OCI-LY1 (cell line): ENCODE data around the gene MICAL1.
"Not testable (repeated sequence)": the region's sequence is repeated elsewhere in the genome, so short reads cannot be mapped to it uniquely, and the experiment has no call there.

Experiments used
- H2AFZ ChIP-seq: fragments of 200-600 bp; sonication (generic), shearing (Covaris generic); 2 replicates; pipeline ENCODE4 v1.6.0; 2014; ENCODE audit warnings: antibody characterized with exemption, mild to moderate bottlenecking, low read length
- H3F3A ChIP-seq: fragments of 200-600 bp; sonication (generic), shearing (Covaris generic); 2 replicates; pipeline ENCODE4 v1.6.0; 2014; ENCODE audit warnings: mild to moderate bottlenecking, antibody characterized with exemption, low read length, moderate library complexity; ENCODE audit not compliant: insufficient read depth
- H3K27ac ChIP-seq: fragments of 200-600 bp; sonication (generic); 2 replicates; pipeline ENCODE4 v1.5.1; 2014; ENCODE audit warnings: low read length, mixed run types, mild to moderate bottlenecking, low read depth; ENCODE audit not compliant: poor library complexity, severe bottlenecking
- H3K27me3 ChIP-seq: fragments of 200-600 bp; sonication (generic); 2 replicates; pipeline ENCODE4 v1.6.0; 2014; ENCODE audit warnings: antibody characterized with exemption, mild to moderate bottlenecking, low read length, moderate library complexity; ENCODE audit not compliant: insufficient read depth
- H3K36me3 ChIP-seq: fragments of 200-600 bp; sonication (generic); 2 replicates; pipeline ENCODE4 v1.6.1; 2014; ENCODE audit warnings: mild to moderate bottlenecking, antibody characterized with exemption, low read length, moderate library complexity, mixed read lengths; ENCODE audit not compliant: insufficient read depth
- H3K4me1 ChIP-seq: fragments of 200-600 bp; sonication (generic); 2 replicates; pipeline ENCODE4 v1.5.1; 2014; ENCODE audit warnings: mild to moderate bottlenecking, low read length, moderate library complexity; ENCODE audit not compliant: insufficient read depth, severe bottlenecking
- H3K4me2 ChIP-seq: fragments of 200-600 bp; sonication (generic), shearing (Covaris generic); 2 replicates; pipeline ENCODE4 v1.6.1; 2014; ENCODE audit warnings: low read length
- H3K4me3 ChIP-seq: fragments of 200-600 bp; sonication (generic); 2 replicates; pipeline ENCODE4 v1.5.1; 2014; ENCODE audit warnings: low read length, low read depth, mild to moderate bottlenecking, mixed read lengths; ENCODE audit not compliant: poor library complexity, severe bottlenecking
- H3K79me2 ChIP-seq: fragments of 200-600 bp; shearing (Covaris generic); 2 replicates; pipeline ENCODE4 v1.6.1; 2016; ENCODE audit warnings: mixed run types, low read length, mixed read lengths; ENCODE audit not compliant: insufficient read depth
- H3K9ac ChIP-seq: fragments of 200-600 bp; sonication (generic), shearing (Covaris generic); 2 replicates; pipeline ENCODE4 v1.6.1; 2014; ENCODE audit warnings: mild to moderate bottlenecking, low read length, mixed read lengths
- H3K9me2 ChIP-seq: fragments of 200-600 bp; sonication (generic), shearing (Covaris generic); 2 replicates; pipeline ENCODE4 v1.6.1; 2014; ENCODE audit warnings: low read depth, mild to moderate bottlenecking, low read length, mixed read lengths
- H3K9me3 ChIP-seq: fragments of 200-600 bp; shearing (Covaris generic); 2 replicates; pipeline ENCODE4 v1.6.1; 2014; ENCODE audit warnings: low read length, mixed read lengths
- H4K20me1 ChIP-seq: fragments of 200-600 bp; sonication (generic), shearing (Covaris generic); 2 replicates; pipeline ENCODE4 v1.6.0; 2016; ENCODE audit warnings: mild to moderate bottlenecking, low read length; ENCODE audit not compliant: insufficient read depth
- CTCF ChIP-seq: fragments of 200-600 bp; sonication (generic), shearing (Covaris generic); IDR thresholded peaks from 2 replicates; pipeline ENCODE4 v1.5.1; 2017; ENCODE audit warnings: mild to moderate bottlenecking, antibody characterized with exemption, low read length, moderate library complexity, mixed read lengths
- EZH2 ChIP-seq: fragments of 200-600 bp; sonication (generic), shearing (Covaris generic); IDR thresholded peaks from 2 replicates; pipeline ENCODE4 v1.8.0; 2017; ENCODE audit warnings: borderline replicate concordance, mixed run types, mild to moderate bottlenecking, antibody characterized with exemption, low read length, moderate library complexity, mixed read lengths

Gene MICAL1

GRCh38 chr6:109466212-109466923 lies 10.8 kb upstream of the MICAL1 start:
- H4K20me1 ChIP-seq = no peaks in the 10 kb centered on the region
- H3K79me2 ChIP-seq = no peaks in the 10 kb centered on the region
- peaks cover 97% of the 10 kb centered on the region for H3K36me3 ChIP-seq
- no peaks in the 10 kb centered on the region for H3K27me3 ChIP-seq
- H3K9ac ChIP-seq = no peak overlapping the region
- H3K4me1 ChIP-seq = no peaks in the 10 kb centered on the region
- H2AFZ ChIP-seq = no peak overlapping the region
- H3K9me2 ChIP-seq = no peaks in the 10 kb centered on the region
- H3K27ac ChIP-seq = no peak overlapping the region
- no peaks in the 10 kb centered on the region for H3K9me3 ChIP-seq
- H3K4me2 ChIP-seq = no peak overlapping the region
- no peak overlapping the region for H3K4me3 ChIP-seq
- H3F3A ChIP-seq = no peaks in the 10 kb centered on the region
- TF ChIP-seq CTCF = no peak
- no peak for TF ChIP-seq EZH2

DNA sequence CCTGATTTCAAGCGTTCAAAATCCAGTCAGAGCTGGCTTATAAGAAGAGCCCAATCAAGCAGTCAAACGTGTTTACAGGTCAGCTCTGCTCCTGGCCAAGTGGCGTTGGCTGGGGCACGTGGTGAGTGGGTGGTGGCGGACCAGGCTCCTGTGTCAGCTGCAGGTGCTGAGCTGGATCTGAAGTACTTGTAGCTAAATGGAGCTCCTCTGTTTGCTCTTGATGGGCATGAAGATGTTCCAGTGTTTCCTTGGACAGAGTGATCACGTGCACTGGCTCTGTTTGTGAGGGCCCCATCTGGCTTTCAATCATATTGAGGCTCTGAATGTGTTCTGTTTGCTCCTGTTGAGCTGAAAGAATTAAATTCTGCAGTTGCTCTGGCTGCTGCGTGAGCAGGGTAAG lies 10.2 kb upstream of the MICAL1 start:
- TF ChIP-seq CTCF (no peak), EZH2 (no peak)
- Histone ChIP-seq H3K27me3 (no peaks in the 10 kb centered on the region), H3K4me2 (no peak overlapping the region), H3K4me3 (no peak overlapping the region), H3K36me3 (peaks cover 96% of the 10 kb centered on the region), H2AFZ (no peak overlapping the region), H3K9me3 (no peaks in the 10 kb centered on the region), H4K20me1 (no peaks in the 10 kb centered on the region), H3K9me2 (no peaks in the 10 kb centered on the region), H3K79me2 (no peaks in the 10 kb centered on the region), H3K4me1 (no peaks in the 10 kb centered on the region), H3K9ac (no peak overlapping the region), H3F3A (no peaks in the 10 kb centered on the region), H3K27ac (no peak overlapping the region)

GRCh38 chr6:109461733-109462526 lies 6.4 kb upstream of the MICAL1 start:
- Histone ChIP-seq H2AFZ (no peak overlapping the region), H3K79me2 (no peaks in the 10 kb centered on the region), H3F3A (peaks cover 10% of the 10 kb centered on the region; the same call in 1 of the 2 replicates), H4K20me1 (no peaks in the 10 kb centered on the region), H3K9me3 (no peaks in the 10 kb centered on the region), H3K4me2 (no peak overlapping the region), H3K9me2 (no peaks in the 10 kb centered on the region), H3K36me3 (peaks cover 58% of the 10 kb centered on the region), H3K4me3 (no peak overlapping the region), H3K27ac (no peak overlapping the region), H3K27me3 (no peaks in the 10 kb centered on the region), H3K9ac (no peak overlapping the region), H3K4me1 (peaks cover 25% of the 10 kb centered on the region)
- TF ChIP-seq EZH2 = no peak
- TF ChIP-seq CTCF = no peak

- not testable (repeated sequence) for H3F3A ChIP-seq, H3K27me3 ChIP-seq, H3K4me2 ChIP-seq, H3K9me3 ChIP-seq, H3K9me2 ChIP-seq, H3K27ac ChIP-seq, H3K79me2 ChIP-seq, H3K4me3 ChIP-seq, H2AFZ ChIP-seq, H4K20me1 ChIP-seq, H3K9ac ChIP-seq
- peaks cover 32% of the 10 kb centered on the region for H3K4me1 ChIP-seq
- H3K36me3 ChIP-seq = peaks cover 51% of the 10 kb centered on the region
Observed at GRCh38 chr6:109461205-109461604, 5.6 kb upstream of the MICAL1 start.
